ENCODE measurements around the gene CCDC178. TPM values are rescaled to one million over a fixed set of nuclear protein-coding genes. Genes with fewer than 3 reads are reported as not detected.
A peak's percentile ranks its signal among the peaks of the same experiment; 100 is the strongest.

CCDC178 gene
- total and polyA plus RNA-seq, 2 experiments from 2014 or later = not detected

GRCh38 chr18:32922951-32923430 lies 517.5 kb downstream of the CCDC178 start:
- TF ChIP-seq EZH2 (IDR thresholded peaks at IDR 0.05; ENCODE audit: insufficient read depth, poor library complexity, severe bottlenecking) (no peak), EZH2phosphoT487 (IDR thresholded peaks at IDR 0.05; ENCODE audit: insufficient read depth, low read depth) (no peak)
- H3K36me3 ChIP-seq (ENCODE audit: low read depth) = no peaks in the 10 kb centered on the region
- no peak overlapping the region for H2AFZ ChIP-seq
- no peak overlapping the region for H3K4me2 ChIP-seq (ENCODE audit: unreplicated experiment)
- no peak for DNase-seq
- H3K4me3 ChIP-seq = no peak overlapping the region
- no peaks in the 10 kb centered on the region for H3F3A ChIP-seq (ENCODE audit: insufficient read depth)
- H4K20me1 ChIP-seq (ENCODE audit: insufficient read depth) = no peaks in the 10 kb centered on the region
- in situ Hi-C loops (cut with MboI) = no loop called here
- H3K27me3 ChIP-seq (replicated peaks; ENCODE audit: insufficient read depth) = peaks cover 57% of the 10 kb centered on the region
- no peaks in the 10 kb centered on the region for H3K9me3 ChIP-seq (ENCODE audit: low read depth)
- no peak overlapping the region for H3K27ac ChIP-seq
- H3K9me2 ChIP-seq (ENCODE audit: insufficient read depth) = no peaks in the 10 kb centered on the region
- peaks cover 13% of the 10 kb centered on the region for H3K4me1 ChIP-seq (ENCODE audit: insufficient read depth)
- H3K79me2 ChIP-seq (ENCODE audit: insufficient read depth) = no peaks in the 10 kb centered on the region
- 62 to 63% methylated on average over 2 of the region's 2 CpGs for WGBS, 2 experiments (ENCODE audit: low coverage in 1 of 2, low lambda C conversion rate in 2 of 2, missing lambda C conversion rate in 2 of 2)
- H3K9ac ChIP-seq = no peak overlapping the region

- no peaks in the 10 kb centered on the region for H3K79me2 ChIP-seq (ENCODE audit: insufficient read depth)
- no peak overlapping the region for H2AFZ ChIP-seq
- H3K4me2 ChIP-seq (ENCODE audit: unreplicated experiment) = peak overlapping the region; percentile 31
- no peak overlapping the region for H3K4me3 ChIP-seq
- no peak overlapping the region for H3K9ac ChIP-seq
- H3F3A ChIP-seq (ENCODE audit: insufficient read depth) = no peaks in the 10 kb centered on the region
- H3K27ac ChIP-seq = no peak overlapping the region
- H3K36me3 ChIP-seq (ENCODE audit: low read depth) = no peaks in the 10 kb centered on the region
- no peaks in the 10 kb centered on the region for H4K20me1 ChIP-seq (ENCODE audit: insufficient read depth)
- no peaks in the 10 kb centered on the region for H3K9me3 ChIP-seq (ENCODE audit: low read depth)
- TF ChIP-seq EZH2phosphoT487 (IDR thresholded peaks at IDR 0.05; ENCODE audit: insufficient read depth, low read depth) (peak; percentile 74; the same call in 1 of the 2 replicates), EZH2 (IDR thresholded peaks at IDR 0.05; ENCODE audit: insufficient read depth, poor library complexity, severe bottlenecking) (no peak)
- WGBS, 2 experiments (ENCODE audit: low coverage in 1 of 2, low lambda C conversion rate in 2 of 2, missing lambda C conversion rate in 2 of 2) = 22 to 24% methylated on average over 8 of the region's 8 CpGs
- no peaks in the 10 kb centered on the region for H3K9me2 ChIP-seq (ENCODE audit: insufficient read depth)
- in situ Hi-C loops (cut with MboI) = no loop called here
- H3K27me3 ChIP-seq (replicated peaks; ENCODE audit: insufficient read depth) = peaks cover 65% of the 10 kb centered on the region
- H3K4me1 ChIP-seq (ENCODE audit: insufficient read depth) = peaks cover 13% of the 10 kb centered on the region
- peak; percentile 95 for DNase-seq
Observed at GRCh38 chr18:32920796-32921787, 519.4 kb downstream of the CCDC178 start.

- in situ Hi-C loops (cut with MboI) = no loop called here
- no peaks in the 10 kb centered on the region for H3F3A ChIP-seq (ENCODE audit: insufficient read depth)
- H4K20me1 ChIP-seq (ENCODE audit: insufficient read depth) = no peaks in the 10 kb centered on the region
- WGBS, 2 experiments (ENCODE audit: low coverage in 1 of 2, low lambda C conversion rate in 2 of 2, missing lambda C conversion rate in 2 of 2) = 55 to 65% methylated on average over 2 of the region's 2 CpGs
- no peak overlapping the region for H3K9ac ChIP-seq
- peaks cover 13% of the 10 kb centered on the region for H3K4me1 ChIP-seq (ENCODE audit: insufficient read depth)
- H3K36me3 ChIP-seq (ENCODE audit: low read depth) = no peaks in the 10 kb centered on the region
- H3K79me2 ChIP-seq (ENCODE audit: insufficient read depth) = no peaks in the 10 kb centered on the region
- peak; percentile 17 for DNase-seq
- no peaks in the 10 kb centered on the region for H3K9me2 ChIP-seq (ENCODE audit: insufficient read depth)
- peaks cover 59% of the 10 kb centered on the region for H3K27me3 ChIP-seq (replicated peaks; ENCODE audit: insufficient read depth)
- H3K9me3 ChIP-seq (ENCODE audit: low read depth) = no peaks in the 10 kb centered on the region
- H3K4me3 ChIP-seq = no peak overlapping the region
- H2AFZ ChIP-seq = no peak overlapping the region
- no peak overlapping the region for H3K27ac ChIP-seq
- no peak overlapping the region for H3K4me2 ChIP-seq (ENCODE audit: unreplicated experiment)
- TF ChIP-seq EZH2phosphoT487 (IDR thresholded peaks at IDR 0.05; ENCODE audit: insufficient read depth, low read depth) = no peak
- TF ChIP-seq EZH2 (IDR thresholded peaks at IDR 0.05; ENCODE audit: insufficient read depth, poor library complexity, severe bottlenecking) = no peak
Observed at GRCh38 chr18:32919799-32920198, 520.7 kb downstream of the CCDC178 start.

DNA sequence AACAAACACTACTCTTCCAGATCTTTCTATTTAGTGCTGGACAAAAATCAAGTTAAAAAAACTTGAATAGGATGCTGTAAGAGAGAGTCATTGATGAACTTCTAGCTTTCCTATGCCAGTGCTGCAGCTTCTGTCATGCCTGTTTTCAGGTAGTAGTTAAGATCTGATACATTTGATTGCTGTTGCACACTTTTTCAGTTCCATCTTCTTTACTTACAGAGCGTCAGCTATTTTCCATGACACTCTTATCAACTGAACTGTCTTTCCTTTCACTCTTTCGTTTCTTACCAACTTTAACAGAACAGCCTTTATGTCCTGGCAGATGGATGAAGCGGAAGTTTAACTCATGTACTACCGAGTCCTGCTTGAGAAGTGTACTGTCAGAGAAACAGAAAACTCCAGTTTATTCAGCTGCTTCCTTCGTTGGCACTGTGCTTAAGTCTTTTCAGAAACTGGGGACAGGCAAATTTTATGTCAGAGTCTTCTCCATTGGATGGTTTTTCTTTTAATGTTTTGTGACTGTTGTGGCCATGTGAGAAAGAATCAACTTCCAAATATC lies 521.8 kb downstream of the CCDC178 start:
- in situ Hi-C loops (cut with MboI) = no loop called here
- no peak overlapping the region for H3K27ac ChIP-seq
- H3K4me2 ChIP-seq (ENCODE audit: unreplicated experiment) = no peak overlapping the region
- no peaks in the 10 kb centered on the region for H3K9me2 ChIP-seq (ENCODE audit: insufficient read depth)
- no peak for DNase-seq
- 73 to 80% methylated on average over 5 of the region's 5 CpGs for WGBS, 2 experiments (ENCODE audit: low coverage in 1 of 2, low lambda C conversion rate in 2 of 2, missing lambda C conversion rate in 2 of 2)
- H2AFZ ChIP-seq = no peak overlapping the region
- no peak overlapping the region for H3K4me3 ChIP-seq
- H3K79me2 ChIP-seq (ENCODE audit: insufficient read depth) = no peaks in the 10 kb centered on the region
- H3K9me3 ChIP-seq (ENCODE audit: low read depth) = no peaks in the 10 kb centered on the region
- no peak overlapping the region for H3K9ac ChIP-seq
- no peaks in the 10 kb centered on the region for H3K36me3 ChIP-seq (ENCODE audit: low read depth)
- no peaks in the 10 kb centered on the region for H3F3A ChIP-seq (ENCODE audit: insufficient read depth)
- H3K27me3 ChIP-seq (replicated peaks; ENCODE audit: insufficient read depth) = peaks cover 58% of the 10 kb centered on the region
- H3K4me1 ChIP-seq (ENCODE audit: insufficient read depth) = peaks cover 13% of the 10 kb centered on the region
- TF ChIP-seq EZH2 (IDR thresholded peaks at IDR 0.05; ENCODE audit: insufficient read depth, poor library complexity, severe bottlenecking) = no peak
- TF ChIP-seq EZH2phosphoT487 (IDR thresholded peaks at IDR 0.05; ENCODE audit: insufficient read depth, low read depth) = no peak
- H4K20me1 ChIP-seq (ENCODE audit: insufficient read depth) = no peaks in the 10 kb centered on the region
